HUES48 (cell line): ENCODE results near the gene LHX5.

Experiments
- H3K27ac ChIP-seq: one replicate; pipeline ENCODE4 v1.7.0; 2013; ENCODE audit warnings: low read depth, low read length, inconsistent platforms
- H3K27me3 ChIP-seq: 2 replicates; pipeline ENCODE4 v1.6.1; 2013; ENCODE audit warnings: mild to moderate bottlenecking, low read length; ENCODE audit not compliant: control insufficient read depth, insufficient read depth
- H3K36me3 ChIP-seq: 2 replicates; pipeline ENCODE4 v1.6.1; 2013; ENCODE audit warnings: low read length; ENCODE audit not compliant: control insufficient read depth, insufficient read depth
- H3K4me1 ChIP-seq: 2 replicates; pipeline ENCODE4 v1.6.1; 2013; ENCODE audit warnings: mild to moderate bottlenecking, low read length; ENCODE audit not compliant: control insufficient read depth, insufficient read depth
- H3K4me3 ChIP-seq: 2 replicates; pipeline ENCODE4 v1.5.1; 2013; ENCODE audit warnings: mild to moderate bottlenecking, low read depth, low read length
- H3K9ac ChIP-seq: 2 replicates; pipeline ENCODE4 v1.6.1; 2013; ENCODE audit warnings: mild to moderate bottlenecking, low read depth, low read length, moderate library complexity
- H3K9me3 ChIP-seq: 2 replicates; pipeline ENCODE4 v1.6.1; 2013; ENCODE audit warnings: low read length; ENCODE audit not compliant: control insufficient read depth, insufficient read depth

LHX5 gene

DNA sequence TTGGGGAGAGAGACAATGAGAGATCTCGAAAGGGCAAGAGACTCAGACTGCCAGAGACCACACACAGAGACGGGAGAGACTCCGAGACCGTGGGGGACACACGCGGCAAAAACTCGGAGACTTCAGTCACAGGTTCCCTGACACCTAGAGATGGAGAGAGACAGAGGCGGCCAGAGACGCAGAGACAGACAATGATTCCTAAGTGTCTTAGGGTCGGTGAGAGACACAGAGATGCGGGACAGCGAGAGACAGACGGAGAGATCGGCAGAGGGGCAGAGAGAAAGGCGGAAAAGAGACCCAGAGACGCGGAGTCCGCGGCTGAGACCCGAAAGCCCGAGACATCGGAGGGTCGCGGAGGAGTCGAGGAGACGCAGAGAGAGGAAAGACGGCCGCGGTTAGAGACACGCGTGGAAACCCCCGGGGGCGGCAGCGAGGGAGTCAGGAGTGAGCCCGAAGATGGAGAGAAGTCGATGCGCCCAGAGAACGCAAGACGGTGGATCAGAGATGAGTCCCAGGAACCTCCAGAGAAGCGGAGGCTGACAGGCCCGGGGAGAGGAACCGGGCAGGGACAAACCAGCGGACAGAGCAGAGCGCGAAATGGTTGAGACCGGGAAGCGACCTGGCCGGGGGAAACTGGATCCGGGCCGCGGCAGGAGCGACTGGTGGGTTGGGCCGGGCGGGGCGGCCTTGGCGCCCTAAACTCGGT lies 7.8 kb downstream of the LHX5 start:
- H3K9ac ChIP-seq, result no peak overlapping the region
- no peaks in the 10 kb centered on the region for H3K9me3 ChIP-seq
- H3K4me1 ChIP-seq, result peaks cover 45% of the 10 kb centered on the region
- H3K27ac ChIP-seq, result no peak overlapping the region
- peaks cover 4% of the 10 kb centered on the region; the same call in 1 of the 2 replicates for H3K36me3 ChIP-seq
- H3K27me3 ChIP-seq, result peaks cover 91% of the 10 kb centered on the region
- peak overlapping the region; percentile 64 for H3K4me3 ChIP-seq

DNA sequence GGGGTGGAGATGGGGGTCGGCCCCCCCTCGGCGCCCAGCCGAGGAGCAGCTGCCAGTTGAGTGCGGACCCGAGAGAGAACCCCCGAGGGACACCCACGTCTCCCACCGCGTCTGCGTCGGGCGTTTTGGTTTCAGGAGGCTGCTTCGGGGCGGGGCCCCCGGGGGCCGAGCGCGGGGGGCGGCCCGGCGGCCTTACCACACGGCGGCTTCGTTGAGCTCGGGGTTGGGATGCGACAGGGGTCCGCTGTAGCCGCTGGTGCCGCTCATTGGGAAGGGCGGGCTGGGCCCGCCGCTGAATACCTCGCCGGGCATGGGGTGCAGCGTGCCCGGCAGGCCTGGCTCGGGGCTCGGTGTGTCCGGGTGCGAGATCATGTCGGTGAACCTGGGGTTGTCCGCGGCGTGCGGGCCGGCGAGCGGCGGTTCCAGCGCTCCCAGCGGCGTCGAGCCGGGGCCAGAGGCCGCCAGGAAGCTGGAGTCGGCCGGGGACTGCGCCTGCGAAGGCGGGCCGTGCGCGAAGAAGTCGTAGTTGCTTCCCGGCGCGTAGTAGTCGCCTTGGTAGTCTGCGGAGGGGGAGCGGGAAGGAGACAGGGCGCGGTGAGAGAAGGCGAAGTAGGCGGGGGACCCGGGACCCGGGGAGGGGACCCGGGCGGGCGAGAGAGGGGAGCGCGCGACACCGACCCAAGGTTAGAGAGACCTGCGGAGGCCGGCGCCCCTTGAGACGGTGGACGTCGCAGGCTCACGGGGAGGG lies 8.5 kb downstream of the LHX5 start:
- no peak overlapping the region for H3K27ac ChIP-seq
- peaks cover 87% of the 10 kb centered on the region for H3K27me3 ChIP-seq
- peaks cover 4% of the 10 kb centered on the region; the same call in 1 of the 2 replicates for H3K36me3 ChIP-seq
- no peaks in the 10 kb centered on the region for H3K9me3 ChIP-seq
- H3K4me1 ChIP-seq, result peaks cover 39% of the 10 kb centered on the region
- H3K9ac ChIP-seq, result no peak overlapping the region
- H3K4me3 ChIP-seq, result peak overlapping the region; percentile 64

DNA sequence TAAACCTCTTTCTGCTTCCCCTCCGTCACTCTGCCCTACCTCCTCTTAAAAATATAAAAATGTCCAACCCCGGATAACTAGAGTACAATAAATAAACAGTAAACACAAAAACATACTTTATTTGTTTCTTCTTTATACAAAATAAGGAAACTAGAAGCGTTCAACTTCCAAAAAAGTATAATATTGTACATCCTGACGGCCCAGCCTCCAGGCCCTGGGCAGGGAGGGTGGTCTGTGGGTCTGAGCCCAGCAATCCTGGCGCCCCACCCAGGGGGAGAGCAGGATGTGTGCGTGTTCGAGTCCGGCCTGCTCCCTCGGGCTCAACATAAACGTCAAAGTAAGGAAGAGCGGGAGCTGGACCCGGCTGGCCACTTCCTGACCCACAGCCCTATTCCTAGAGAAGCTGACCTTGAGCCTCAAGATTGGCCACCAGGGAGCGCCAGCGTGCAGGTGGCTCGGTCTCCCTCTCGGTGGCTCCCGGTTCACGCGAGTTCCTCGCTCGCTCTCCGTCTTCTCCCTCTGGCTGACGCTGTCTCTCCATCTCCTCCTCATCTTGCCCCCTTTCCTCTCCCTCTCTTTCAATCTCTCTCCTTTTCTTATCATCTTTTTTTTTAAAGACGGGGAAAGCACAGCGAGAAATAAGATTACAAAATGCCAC lies 9.4 kb downstream of the LHX5 start:
- no peak overlapping the region for H3K9ac ChIP-seq

DNA sequence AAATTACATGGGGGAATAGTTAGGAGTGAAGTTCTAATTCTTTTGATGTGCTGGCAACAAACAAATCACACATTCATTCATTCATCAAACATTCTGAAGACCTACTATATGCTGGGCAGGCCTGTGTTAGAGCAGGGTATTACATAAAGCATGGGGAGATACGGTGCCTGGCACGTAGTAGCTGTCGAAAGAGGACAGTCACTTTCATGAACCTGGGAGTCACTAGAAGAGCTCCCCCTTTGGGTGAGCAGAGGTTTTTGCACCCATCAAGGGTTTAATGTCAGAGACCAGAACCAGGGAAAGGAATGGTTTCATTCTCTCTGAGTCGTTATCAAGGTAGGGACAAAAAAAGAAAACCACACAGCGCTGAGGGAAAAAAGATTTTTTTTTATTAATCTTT lies 10.0 kb downstream of the LHX5 start:
- Histone ChIP-seq H3K27ac (no peak overlapping the region), H3K4me1 (peaks cover 26% of the 10 kb centered on the region), H3K36me3 (peaks cover 1% of the 10 kb centered on the region; the same call in 1 of the 2 replicates), H3K9me3 (no peaks in the 10 kb centered on the region), H3K4me3 (no peak overlapping the region), H3K9ac (no peak overlapping the region), H3K27me3 (peaks cover 72% of the 10 kb centered on the region)

More for the DNA sequence above, 9.4 kb downstream of the LHX5 start:
- Histone ChIP-seq H3K9me3 (no peaks in the 10 kb centered on the region), H3K27ac (no peak overlapping the region), H3K4me3 (peak overlapping the region; percentile 45), H3K36me3 (peaks cover 4% of the 10 kb centered on the region; the same call in 1 of the 2 replicates), H3K27me3 (peaks cover 78% of the 10 kb centered on the region), H3K4me1 (peaks cover 32% of the 10 kb centered on the region)

DNA sequence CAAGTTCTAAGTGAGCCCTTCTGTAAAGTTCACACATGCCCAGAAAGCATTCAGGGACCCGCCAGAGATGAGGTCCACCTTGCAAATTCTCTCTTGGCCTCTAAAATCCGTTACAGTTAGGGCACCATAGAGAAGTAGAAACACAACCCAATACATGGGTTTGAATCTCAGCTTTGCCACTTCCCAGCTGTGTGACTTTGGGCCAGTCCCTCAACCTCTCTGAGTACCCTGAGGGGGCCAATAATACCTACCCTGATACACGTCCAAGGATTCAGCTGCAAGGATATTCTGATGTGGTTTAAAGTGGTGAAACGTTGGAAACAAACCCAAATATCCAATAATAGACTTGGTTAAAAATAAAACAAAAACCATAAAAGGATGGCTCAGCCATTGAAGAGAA lies 11.7 kb downstream of the LHX5 start:
- Histone ChIP-seq H3K27me3 (peaks cover 55% of the 10 kb centered on the region), H3K4me3 (no peak overlapping the region), H3K4me1 (peaks cover 16% of the 10 kb centered on the region), H3K36me3 (no peaks in the 10 kb centered on the region), H3K9ac (no peak overlapping the region), H3K9me3 (no peaks in the 10 kb centered on the region), H3K27ac (no peak overlapping the region)

DNA sequence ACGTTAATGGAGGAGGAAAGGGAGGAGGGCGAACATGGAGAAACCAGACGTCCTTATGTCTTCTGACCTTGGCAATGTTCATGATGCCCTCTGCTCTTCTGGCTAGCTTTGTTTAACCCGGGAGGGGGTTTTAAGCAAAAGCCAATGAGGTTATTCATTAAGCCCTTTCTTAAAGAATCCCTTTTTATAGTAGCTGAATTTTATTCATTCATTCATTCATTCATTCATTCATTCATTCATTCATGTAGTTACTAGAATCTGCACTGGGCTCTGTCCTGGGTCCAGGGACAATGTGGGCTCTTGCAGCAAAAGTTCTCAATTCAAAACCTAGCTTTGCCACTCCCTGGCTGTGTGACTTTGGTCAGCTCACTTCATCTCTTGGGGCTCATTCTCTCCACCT lies 14.0 kb downstream of the LHX5 start:
- no peaks in the 10 kb centered on the region for H3K36me3 ChIP-seq
- H3K4me3 ChIP-seq, result no peak overlapping the region
- H3K9me3 ChIP-seq, result no peaks in the 10 kb centered on the region
- peaks cover 32% of the 10 kb centered on the region for H3K27me3 ChIP-seq
- H3K4me1 ChIP-seq, result peaks cover 6% of the 10 kb centered on the region; the same call in 1 of the 2 replicates
- no peak overlapping the region for H3K9ac ChIP-seq
- no peak overlapping the region for H3K27ac ChIP-seq

DNA sequence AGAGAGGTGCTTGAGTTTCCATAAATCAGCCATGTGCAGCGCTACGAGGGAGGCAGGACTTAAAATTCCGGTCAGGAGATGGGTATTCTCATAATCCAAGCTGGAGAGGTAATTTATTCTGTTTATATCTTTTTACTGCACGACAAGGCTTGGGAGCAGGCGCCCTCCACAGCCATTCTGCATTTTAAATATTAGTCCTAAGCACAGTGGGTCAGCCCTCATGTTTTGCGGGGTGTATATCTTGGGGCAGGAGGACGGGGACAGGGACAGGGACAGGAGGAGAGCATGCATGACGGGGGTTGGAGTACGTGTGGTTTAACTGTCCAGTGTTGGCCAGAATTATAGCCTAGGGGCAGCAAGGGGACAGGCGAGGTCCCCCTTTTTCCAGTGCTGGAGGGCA lies 14.5 kb downstream of the LHX5 start:
- Histone ChIP-seq H3K4me3 (no peak overlapping the region), H3K9me3 (no peaks in the 10 kb centered on the region), H3K27me3 (peaks cover 27% of the 10 kb centered on the region), H3K4me1 (peaks cover 6% of the 10 kb centered on the region; the same call in 1 of the 2 replicates), H3K36me3 (no peaks in the 10 kb centered on the region), H3K27ac (no peak overlapping the region), H3K9ac (no peak overlapping the region)

DNA sequence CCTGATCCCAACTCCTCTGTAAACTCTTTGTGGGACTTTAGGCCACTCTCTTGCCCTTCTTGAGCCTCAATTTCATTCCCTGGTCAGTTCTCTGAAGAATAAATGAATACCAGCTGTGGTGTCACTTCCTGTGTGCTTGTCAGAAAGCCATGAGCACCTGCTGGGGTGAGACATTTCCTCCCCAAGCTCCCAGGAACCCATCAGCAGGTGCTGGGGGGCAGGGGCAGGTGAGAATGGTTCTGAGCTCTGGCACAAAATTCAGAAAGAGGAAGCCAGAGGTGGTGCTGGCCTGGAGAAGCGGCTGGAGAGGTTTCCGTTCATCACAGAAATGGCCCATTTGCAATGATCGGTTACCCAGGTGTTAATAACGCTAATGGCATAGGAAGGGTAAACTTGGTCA lies 14.9 kb downstream of the LHX5 start:
- Histone ChIP-seq H3K9ac (no peak overlapping the region), H3K4me1 (peaks cover 6% of the 10 kb centered on the region; the same call in 1 of the 2 replicates), H3K9me3 (no peaks in the 10 kb centered on the region), H3K27ac (no peak overlapping the region), H3K4me3 (no peak overlapping the region), H3K27me3 (peaks cover 23% of the 10 kb centered on the region), H3K36me3 (no peaks in the 10 kb centered on the region)

DNA sequence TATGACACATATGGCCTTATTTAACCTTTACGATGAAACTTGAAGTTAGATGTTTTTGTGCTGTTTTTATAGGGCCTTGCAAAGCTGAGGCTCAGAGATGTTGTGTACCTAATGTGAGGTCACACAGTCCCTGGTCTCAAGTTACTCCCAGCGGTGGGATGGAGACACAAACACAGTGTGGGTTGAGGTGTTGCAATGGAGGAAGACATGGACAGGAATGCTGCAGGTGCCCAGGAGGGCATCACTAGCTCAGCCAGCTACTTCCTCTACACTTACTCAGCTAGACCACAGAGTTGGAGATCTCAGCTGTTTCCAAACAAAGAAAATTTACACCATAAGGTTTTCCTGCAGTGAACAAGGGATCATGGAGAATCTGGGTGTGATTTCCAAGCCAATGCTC lies 15.5 kb downstream of the LHX5 start:
- no peaks in the 10 kb centered on the region for H3K36me3 ChIP-seq
- H3K4me1 ChIP-seq, result peaks cover 6% of the 10 kb centered on the region; the same call in 1 of the 2 replicates
- no peaks in the 10 kb centered on the region for H3K9me3 ChIP-seq
- H3K27ac ChIP-seq, result no peak overlapping the region
- peaks cover 17% of the 10 kb centered on the region for H3K27me3 ChIP-seq
- H3K4me3 ChIP-seq, result no peak overlapping the region
- H3K9ac ChIP-seq, result no peak overlapping the region

DNA sequence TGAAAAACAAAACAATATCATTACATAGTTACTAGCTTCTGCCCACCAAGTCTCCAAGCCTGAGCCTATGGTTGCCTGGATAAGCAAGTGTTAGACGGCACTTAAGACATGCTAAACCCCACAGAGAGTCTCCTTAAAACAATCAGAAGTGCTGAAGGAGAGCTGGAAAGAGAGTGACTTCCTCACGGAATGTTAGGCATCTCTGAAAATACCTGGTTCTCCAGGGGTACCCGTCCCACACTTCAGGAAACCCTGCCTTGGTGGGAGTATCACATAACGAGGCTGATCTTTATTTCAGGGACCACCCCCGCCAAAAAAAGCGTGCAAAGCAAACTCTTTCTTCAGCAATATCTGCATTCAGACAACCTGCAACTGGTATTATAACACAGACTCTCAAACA lies 18.3 kb downstream of the LHX5 start:
- H3K9ac ChIP-seq, result no peak overlapping the region
- no peaks in the 10 kb centered on the region for H3K36me3 ChIP-seq
- no peaks in the 10 kb centered on the region for H3K27me3 ChIP-seq
- H3K27ac ChIP-seq, result no peak overlapping the region
- no peak overlapping the region for H3K4me3 ChIP-seq
- H3K4me1 ChIP-seq, result peaks cover 6% of the 10 kb centered on the region; the same call in 1 of the 2 replicates
- no peaks in the 10 kb centered on the region for H3K9me3 ChIP-seq

DNA sequence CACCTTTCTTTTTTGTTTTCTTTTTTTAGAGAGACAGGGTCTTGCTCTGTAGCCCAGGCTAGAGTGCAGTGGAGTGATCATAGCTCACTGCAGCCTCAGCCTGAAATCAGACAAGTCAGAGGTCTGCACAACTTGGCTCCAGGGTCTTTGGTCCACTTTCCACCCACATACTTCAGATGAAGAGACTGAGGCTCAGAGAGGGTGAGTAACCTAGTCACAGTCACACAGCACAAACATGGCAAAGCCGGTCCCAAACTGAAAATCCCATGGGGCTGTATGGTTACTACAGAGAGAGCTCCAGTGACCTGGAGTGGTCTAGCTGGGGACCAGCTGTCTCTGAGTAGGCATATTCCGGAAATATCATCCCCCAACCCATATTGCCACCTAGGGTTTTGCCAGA lies 19.2 kb downstream of the LHX5 start:
- no peak overlapping the region for H3K27ac ChIP-seq
- no peaks in the 10 kb centered on the region for H3K36me3 ChIP-seq
- H3K4me3 ChIP-seq, result no peak overlapping the region
- no peaks in the 10 kb centered on the region for H3K27me3 ChIP-seq
- H3K9me3 ChIP-seq, result no peaks in the 10 kb centered on the region
- H3K4me1 ChIP-seq, result peaks cover 6% of the 10 kb centered on the region; the same call in 1 of the 2 replicates
- no peak overlapping the region for H3K9ac ChIP-seq
